Stimulated activated CD4-positive, alpha-beta T cell treated with anti-CD3 and anti-CD28 coated beads, TNF-alpha, amount 100 ng/mL, for 1 hour (primary cell): Measurements from ENCODE around the gene TRMT2B.
"Not testable (repeated sequence)": the region's sequence is repeated elsewhere in the genome, so short reads cannot be mapped to it uniquely, and the experiment has no call there.

Experiments used
- DNase-seq, 3 donors: peaks; one replicate each; pipeline ENCODE4 v3.0.0-alpha.2; 2020; ENCODE audit warnings: low read depth in 3 of 3, low spot score in 1 of 3

Gene TRMT2B

GRCh38 chrX:101012031-101012430, 39.9 kb downstream of the TRMT2B start:
- not testable (repeated sequence) for DNase-seq

DNA sequence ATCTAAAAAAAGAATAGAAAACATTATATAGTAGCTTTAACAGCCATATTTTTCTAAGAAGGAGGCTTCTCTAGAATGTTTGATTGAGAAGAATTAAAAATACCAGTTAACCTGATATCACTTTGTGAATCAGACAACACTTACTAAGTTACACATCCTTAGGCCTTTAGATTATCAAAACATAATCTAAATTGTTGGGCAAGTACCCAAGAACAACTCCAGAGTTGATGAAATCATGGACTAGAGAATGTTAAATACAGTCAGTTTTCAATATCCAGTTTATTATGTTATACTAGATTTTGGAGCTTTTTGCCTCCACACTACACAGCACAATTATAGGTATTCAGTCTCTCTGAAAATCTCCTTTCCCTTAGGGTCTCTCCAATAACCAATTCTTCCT, 42.8 kb downstream of the TRMT2B start:
- no peak for DNase-seq

GRCh38 chrX:100999451-100999850, 52.5 kb downstream of the TRMT2B start:
- no peak for DNase-seq

DNA sequence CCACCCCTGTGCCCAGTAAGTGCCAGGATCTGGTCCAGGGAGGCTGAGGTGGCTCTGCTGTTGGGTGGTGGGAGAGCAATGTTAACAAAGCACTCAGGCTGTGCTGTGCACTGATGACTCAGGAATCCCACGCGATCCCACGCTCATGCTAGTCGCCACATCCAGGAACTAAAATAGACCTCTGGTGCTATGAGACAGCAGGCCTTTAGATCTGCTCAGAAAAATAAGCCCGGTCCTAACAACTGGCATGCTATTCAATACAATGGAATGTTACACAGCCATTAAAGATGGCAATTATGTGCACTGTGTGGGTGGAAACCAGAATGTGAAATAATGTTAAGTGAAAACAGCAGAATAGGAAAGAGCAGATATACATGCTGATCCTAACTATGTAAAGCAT, 56.4 kb downstream of the TRMT2B start:
- DNase-seq: peak in 1 of 3 donors; percentile 1

DNA sequence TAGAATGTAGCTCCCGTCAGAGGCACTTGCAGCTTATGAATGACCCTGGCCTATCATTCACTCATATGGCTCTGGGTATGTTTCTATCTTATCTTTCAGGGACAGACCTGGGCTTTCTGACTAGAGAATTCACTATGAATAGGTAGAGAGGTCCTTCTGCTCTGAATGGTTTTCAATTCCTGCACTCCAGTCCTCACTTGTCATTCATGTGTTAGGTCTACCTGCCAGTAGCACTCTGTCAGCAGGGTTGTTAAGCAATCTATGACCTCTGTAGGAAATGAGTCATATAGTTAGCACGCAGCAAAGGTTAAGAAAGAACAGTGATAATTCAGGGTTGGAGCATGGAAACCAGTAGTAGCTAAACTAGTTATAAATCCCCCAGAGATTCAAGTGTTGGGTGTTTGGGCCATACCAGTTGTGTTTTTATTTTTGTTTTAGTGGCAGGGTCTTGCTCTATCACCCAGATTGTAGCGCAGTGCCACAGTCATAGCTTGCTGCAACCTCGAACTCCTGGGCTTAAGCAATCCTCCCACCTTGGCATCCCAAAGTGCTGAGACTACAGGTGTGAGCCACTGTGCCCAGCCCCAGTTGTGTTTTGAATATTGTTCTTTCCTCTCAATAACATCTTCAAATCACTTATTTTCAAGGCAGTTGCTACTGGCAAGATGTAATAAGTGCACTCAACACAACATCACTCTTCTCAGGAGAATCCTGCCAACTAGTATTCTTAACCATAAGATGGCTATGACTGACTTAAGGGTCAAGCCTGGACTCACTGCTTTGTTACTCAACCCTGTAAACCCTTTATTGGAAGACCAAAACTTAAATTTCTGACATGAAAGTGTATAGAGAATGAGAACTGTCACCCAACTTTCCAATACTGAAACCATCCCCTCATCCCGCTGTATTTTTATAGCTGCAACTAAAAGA, 57.3 kb downstream of the TRMT2B start:
- no peak for DNase-seq

GRCh38 chrX:100990139-100990538, 61.8 kb downstream of the TRMT2B start:
- DNase-seq: no peak

DNA sequence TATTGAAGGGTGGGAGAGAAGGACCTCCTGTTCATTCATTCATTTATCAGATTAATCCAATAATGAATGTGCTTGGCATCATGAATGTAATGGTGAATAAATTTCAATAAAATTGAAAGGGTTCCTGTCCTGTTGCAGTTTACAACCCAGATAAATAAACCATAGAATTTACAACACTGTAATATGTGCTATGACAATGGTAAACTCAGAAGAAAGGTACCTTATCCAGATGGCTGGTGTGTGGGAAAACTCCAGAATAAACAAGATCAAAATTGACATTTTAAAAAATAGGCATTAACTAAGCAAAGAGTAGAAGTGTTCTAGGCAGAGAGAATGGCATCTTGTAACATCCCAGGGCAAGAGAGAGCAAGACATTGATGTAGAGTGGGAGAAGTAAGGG, 67.1 kb downstream of the TRMT2B start:
- DNase-seq: no peak

DNA sequence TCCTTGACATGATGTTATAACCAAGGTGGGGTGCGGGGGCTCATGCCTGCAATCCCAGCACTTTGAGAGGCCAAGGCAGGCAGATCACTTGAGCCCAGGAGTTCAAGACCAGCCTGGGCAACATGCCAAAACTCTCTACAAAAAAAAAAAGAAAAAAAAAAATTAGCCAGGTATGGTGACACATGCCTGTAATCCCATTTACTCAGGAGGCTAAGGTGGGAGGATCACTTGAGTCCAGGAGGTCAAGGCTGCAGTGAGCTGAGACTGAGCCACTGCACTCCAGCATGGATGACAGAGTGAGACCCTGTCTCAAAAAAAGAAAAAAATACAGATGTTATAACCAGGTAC, 70.4 kb downstream of the TRMT2B start:
- DNase-seq: not testable (repeated sequence)

DNA sequence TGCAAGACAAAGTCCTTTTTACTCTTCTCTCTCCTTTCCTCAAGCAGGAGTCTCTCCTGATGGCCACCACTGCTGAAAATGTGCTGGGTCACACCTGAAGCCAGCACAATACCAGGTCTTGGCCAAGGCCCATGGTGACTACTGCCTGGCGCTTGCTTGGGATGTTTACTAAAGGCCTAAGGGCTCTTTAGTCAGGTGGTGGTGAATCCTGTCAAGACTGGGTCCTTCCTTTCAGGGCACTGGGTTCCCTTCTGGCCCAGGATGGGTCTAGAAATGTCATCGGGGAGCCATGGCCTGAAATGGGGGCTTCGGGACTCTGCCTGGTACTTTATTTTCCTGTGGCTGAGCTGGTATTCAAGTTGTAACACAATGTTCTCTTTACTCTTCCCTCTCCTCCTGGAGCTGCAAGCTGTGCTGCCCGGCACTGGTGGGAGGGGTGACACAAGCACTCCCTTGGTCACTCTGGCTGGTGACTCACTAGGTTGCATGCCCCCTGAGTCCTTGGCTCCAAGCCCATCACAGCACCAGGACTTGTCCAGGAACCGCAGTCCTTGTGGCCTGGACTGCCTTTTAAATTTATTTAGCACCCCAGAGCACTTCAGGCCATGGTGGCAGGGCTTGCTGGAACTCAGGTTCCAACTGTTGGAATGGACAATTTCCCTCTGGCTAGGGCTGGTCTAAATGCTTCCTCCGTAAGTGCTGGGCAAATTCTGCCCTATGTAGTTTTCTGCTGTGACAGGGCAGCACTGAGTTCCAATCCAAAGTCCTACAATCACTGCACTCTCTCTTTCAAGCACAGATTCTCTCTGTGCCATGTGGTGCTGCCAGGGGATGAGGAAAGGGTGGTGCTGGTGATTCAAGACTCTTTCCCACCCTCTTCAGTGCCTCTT, 71.1 kb downstream of the TRMT2B start:
- no peak for DNase-seq

GRCh38 chrX:100979881-100980607, 71.9 kb downstream of the TRMT2B start:
- DNase-seq: no peak

DNA sequence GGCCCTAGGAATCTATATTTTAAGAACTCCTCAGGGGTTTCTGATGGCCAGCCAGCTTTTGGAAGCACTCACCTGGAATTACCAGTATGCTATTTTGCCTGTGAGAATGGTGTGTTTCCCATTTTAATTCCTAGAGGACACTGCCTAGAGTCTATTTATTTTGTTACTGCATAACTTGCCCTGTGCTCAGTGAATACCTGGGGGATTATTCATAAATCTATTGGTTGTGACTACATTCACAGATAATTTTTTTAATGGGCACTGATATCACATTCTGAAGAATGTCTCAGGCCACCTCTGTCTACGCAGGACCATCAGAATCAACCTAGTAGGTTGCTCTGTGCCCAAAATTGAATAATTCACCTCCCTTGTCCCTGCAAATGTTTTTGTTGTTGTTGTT, 75.7 kb downstream of the TRMT2B start:
- DNase-seq: no peak

DNA sequence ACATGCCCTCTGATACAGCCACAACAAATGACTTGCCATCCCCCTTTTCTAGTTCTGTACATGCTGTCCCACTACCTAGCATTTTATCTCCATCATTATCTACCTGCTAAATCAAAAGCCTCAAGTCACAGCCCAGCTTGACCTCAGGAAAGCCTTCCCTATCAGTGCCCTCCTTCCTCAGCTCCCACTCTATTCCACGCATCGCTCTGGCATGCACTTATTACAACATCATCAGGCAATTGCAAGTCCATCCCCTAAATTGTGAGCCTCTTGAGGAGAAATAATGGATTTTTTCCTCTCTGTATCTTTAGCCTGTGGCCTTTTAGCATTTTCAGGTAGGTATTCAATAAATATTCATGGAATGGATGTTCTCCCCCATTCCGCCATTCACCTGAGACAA, 76.7 kb downstream of the TRMT2B start:
- no peak for DNase-seq

DNA sequence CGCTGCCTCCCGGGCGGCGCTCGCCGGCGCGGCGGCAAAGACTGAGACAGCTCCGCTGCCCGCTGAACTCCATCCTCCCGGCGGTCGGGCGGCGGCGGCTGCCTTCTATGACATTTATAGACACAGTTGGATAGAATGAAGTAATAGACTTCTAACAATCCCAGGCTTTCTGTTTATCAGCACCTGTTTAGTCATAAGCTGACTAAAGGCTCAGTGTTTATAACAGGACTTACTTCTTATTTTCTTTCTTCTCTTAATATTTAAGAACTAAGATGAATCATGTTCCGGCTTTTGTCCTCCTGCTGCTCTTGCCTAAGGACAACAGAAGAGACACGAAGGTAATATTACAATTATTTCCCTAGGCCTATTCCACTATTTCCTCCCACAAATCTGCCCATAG, 78.5 kb downstream of the TRMT2B start:
- no peak for DNase-seq

GRCh38 chrX:100969936-100970335, 82.0 kb downstream of the TRMT2B start:
- no peak for DNase-seq

DNA sequence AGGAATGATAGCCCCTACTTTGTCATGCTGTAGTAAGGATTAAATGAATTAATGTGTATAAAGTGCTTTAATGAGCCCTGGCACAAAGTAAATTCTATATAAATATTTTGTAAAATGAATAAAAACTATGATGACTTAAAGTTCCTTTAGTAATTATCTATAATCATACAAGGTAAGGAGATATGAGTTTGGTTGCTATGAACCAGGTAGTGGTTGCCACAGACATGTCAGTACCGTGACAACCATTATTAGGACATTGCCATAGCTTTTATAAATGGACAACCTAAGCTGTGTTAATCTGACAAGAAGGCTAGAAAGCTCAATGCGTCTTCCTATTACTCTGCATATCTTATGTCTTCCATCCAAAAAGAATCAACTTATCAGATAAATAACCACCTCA, 82.5 kb downstream of the TRMT2B start, which contains the start of gene ARL13A:
Gene ARL13A, plus strand, starts transcription at position 301 of the 400 bp plus-strand sequence. CDS start 3,982 bp downstream, outside the sequence.
- DNase-seq: no peak

DNA sequence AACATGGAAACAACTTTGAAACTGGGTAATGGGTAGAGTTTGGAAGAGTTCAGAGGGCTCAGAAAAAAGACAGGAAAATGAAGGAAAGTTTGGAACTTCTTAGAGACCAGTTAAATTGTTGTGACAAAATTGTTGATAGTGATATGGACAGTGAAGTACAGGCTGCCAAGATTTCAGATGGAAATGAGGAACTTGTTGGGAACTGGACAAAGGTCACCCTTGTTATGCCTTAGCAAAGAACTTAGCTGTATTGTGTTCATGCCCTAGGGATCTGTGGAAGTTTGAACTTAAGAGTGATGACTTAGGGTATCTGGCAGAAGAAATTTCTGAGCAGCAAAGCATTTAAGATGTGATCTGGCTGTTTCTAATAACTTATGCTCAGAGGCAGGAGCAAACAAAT, 87.5 kb downstream of the TRMT2B start:
- no peak for DNase-seq

GRCh38 chrX:100962811-100963210, 89.1 kb downstream of the TRMT2B start:
- no peak for DNase-seq
